ENCODE data around the gene KCNQ1. TPM values are rescaled to one million over a fixed set of nuclear protein-coding genes. Genes with fewer than 3 reads are reported as not detected.

Gene KCNQ1
- total and polyA plus RNA-seq, 2 donors (not counting 3 experiments of a cell fraction or from before 2014, with no cell fraction given): 0.07 to 0.09 TPM

DNA sequence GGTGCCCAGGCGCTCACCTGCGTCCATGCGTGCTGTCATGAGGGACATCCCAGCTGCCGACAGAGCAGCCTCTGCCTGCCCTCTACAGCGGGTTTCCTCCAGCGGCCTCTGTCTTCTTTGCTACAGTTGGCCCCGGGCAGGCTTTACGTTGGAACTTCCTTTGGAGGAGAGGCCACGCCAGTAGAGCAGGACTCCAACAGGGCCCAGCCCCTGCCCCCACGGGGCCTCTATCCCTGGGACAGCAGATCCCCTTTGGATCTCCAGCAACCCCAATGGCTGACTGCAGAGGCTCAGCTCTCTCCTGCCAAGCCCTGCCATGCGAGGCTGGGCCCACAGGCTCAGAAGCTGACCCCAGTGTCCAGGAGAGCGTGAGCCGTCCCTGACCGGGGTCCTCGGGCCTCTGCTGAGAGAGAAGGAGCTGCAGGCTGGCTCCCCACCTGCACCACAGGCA lies 12.6 kb upstream of the KCNQ1 start:
- Histone ChIP-seq H4K20me1 (replicated peaks; ENCODE audit: control insufficient read depth, extremely low read depth, insufficient read depth, low read length) (no peaks in the 10 kb centered on the region), H3K36me3 (ENCODE audit: control insufficient read depth in 2 of 2, extremely low read depth in 1 of 2, insufficient read depth in 2 of 2, low read length in 2 of 2) (no peaks in the 10 kb centered on the region), H3K4me3 (replicated peaks in 1 of 3; ENCODE audit: insufficient read depth in 1 of 3, low read depth in 1 of 3, low read length in 3 of 3) (no peak overlapping the region), H3K4me1 (ENCODE audit: control insufficient read depth, extremely low read depth, insufficient read depth, low read length) (no peaks in the 10 kb centered on the region), H3K4me2 (ENCODE audit: insufficient read depth, low read length) (no peak overlapping the region), H3K79me2 (ENCODE audit: control insufficient read depth, insufficient read depth, low read length) (no peaks in the 10 kb centered on the region), H3K9me3 (replicated peaks; ENCODE audit: control insufficient read depth, insufficient read depth, low read length) (no peaks in the 10 kb centered on the region), H3K9ac (replicated peaks; ENCODE audit: extremely low read depth, insufficient read depth, low read length) (no peak overlapping the region), H3K27ac (ENCODE audit: insufficient read depth, low read depth, low read length) (no peak overlapping the region), H2AFZ (ENCODE audit: low read depth, low read length) (no peak overlapping the region), H3K9me1 (replicated peaks; ENCODE audit: control insufficient read depth, extremely low read depth, insufficient read depth, low read length) (no peaks in the 10 kb centered on the region), H3K27me3 (ENCODE audit: control insufficient read depth in 2 of 2, insufficient read depth in 2 of 2, low read length in 2 of 2) (no peaks in the 10 kb centered on the region)
- ChIA-PET CTCF (interaction anchor here (1.5 kb wide), 1 partner anchor 11 kb away, joined by 3 read pairs; no protein-coding TSS in a partner anchor), POLR2A (no interaction called here)
- FAIRE-seq (no peak), DNase-seq (ENCODE audit: low read depth, low spot score) (no peak)
- intact Hi-C loops (cut with micrococcal nuclease): no loop called here
- TF ChIP-seq POLR2A (IDR thresholded peaks at IDR 0.05; ENCODE audit: low read depth, low read length): no peak
- TF ChIP-seq, protein P1, sequence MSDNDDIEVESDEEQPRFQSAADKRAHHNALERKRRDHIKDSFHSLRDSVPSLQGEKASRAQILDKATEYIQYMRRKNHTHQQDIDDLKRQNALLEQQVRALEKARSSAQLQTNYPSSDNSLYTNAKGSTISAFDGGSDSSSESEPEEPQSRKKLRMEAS (IDR thresholded peaks at IDR 0.05; ENCODE audit: insufficient read depth, insufficient read length): no peak
- TF ChIP-seq FOS (IDR thresholded peaks at IDR 0.05; ENCODE audit: borderline replicate concordance, insufficient read depth, low read length): no peak
- TF ChIP-seq GATA2 (IDR thresholded peaks at IDR 0.05; ENCODE audit: insufficient read depth, insufficient read length, low read depth, low read length): no peak
- no peak for TF ChIP-seq POLR2AphosphoS5 (IDR thresholded peaks at IDR 0.05; ENCODE audit: insufficient read depth, low read depth, low read length)
- no peak for TF ChIP-seq MYC (IDR thresholded peaks at IDR 0.05; ENCODE audit: low read depth, low read length)
- TF ChIP-seq, protein P2, sequence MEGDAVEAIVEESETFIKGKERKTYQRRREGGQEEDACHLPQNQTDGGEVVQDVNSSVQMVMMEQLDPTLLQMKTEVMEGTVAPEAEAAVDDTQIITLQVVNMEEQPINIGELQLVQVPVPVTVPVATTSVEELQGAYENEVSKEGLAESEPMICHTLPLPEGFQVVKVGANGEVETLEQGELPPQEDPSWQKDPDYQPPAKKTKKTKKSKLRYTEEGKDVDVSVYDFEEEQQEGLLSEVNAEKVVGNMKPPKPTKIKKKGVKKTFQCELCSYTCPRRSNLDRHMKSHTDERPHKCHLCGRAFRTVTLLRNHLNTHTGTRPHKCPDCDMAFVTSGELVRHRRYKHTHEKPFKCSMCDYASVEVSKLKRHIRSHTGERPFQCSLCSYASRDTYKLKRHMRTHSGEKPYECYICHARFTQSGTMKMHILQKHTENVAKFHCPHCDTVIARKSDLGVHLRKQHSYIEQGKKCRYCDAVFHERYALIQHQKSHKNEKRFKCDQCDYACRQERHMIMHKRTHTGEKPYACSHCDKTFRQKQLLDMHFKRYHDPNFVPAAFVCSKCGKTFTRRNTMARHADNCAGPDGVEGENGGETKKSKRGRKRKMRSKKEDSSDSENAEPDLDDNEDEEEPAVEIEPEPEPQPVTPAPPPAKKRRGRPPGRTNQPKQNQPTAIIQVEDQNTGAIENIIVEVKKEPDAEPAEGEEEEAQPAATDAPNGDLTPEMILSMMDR (IDR thresholded peaks at IDR 0.05; ENCODE audit: extremely low read depth in 1 of 2, insufficient read depth in 1 of 2, low read depth in 1 of 2, low read length in 2 of 2): no peak
- TF ChIP-seq JUN (IDR thresholded peaks at IDR 0.05; ENCODE audit: borderline replicate concordance, insufficient read depth, insufficient read length, low read depth): no peak
- no peak for TF ChIP-seq EZH2 (IDR thresholded peaks at IDR 0.05; ENCODE audit: borderline replicate concordance, low read depth, low read length, severe bottlenecking)
- dilution Hi-C loops (cut with MboI; ENCODE audit: extremely low pct_ligation_motif_present, low sequenced_read_pairs): no loop called here
- no TSS peak for BruUV-seq (replicated peaks)
